BLaER1 (cell line): ENCODE data around the gene SLC35E1.
"Not testable (repeated sequence)": the region's sequence is repeated elsewhere in the genome, so short reads cannot be mapped to it uniquely, and the experiment has no call there.

Experiments used
- H3K27ac ChIP-seq: shearing (Covaris generic); formaldehyde crosslinking; 2 replicates; pipeline ENCODE4 v1.8.1; 2022
- H3K27me3 ChIP-seq: shearing (Covaris generic); formaldehyde crosslinking; 2 replicates; pipeline ENCODE4 v1.8.1; 2022
- H3K36me3 ChIP-seq: shearing (Covaris generic); formaldehyde crosslinking; 2 replicates; pipeline ENCODE4 v1.8.1; 2022
- H3K4me1 ChIP-seq: shearing (Covaris generic); formaldehyde crosslinking; 2 replicates; pipeline ENCODE4 v1.8.1; 2022
- H3K4me2 ChIP-seq: shearing (Covaris generic); formaldehyde crosslinking; 2 replicates; pipeline ENCODE4 v1.8.1; 2022
- H3K4me3 ChIP-seq: shearing (Covaris generic); formaldehyde crosslinking; 2 replicates; pipeline ENCODE4 v1.8.1; 2022
- H3K9ac ChIP-seq: shearing (Covaris generic); formaldehyde crosslinking; 2 replicates; pipeline ENCODE4 v1.8.1; 2022
- H3K9me3 ChIP-seq: shearing (Covaris generic); formaldehyde crosslinking; 2 replicates; pipeline ENCODE4 v1.8.1; 2022
- H4K20me1 ChIP-seq: shearing (Covaris generic); formaldehyde crosslinking; 2 replicates; pipeline ENCODE4 v1.8.1; 2022
- Cebpa-rat ChIP-seq: shearing (Covaris generic); IDR thresholded peaks from 2 replicates; pipeline ENCODE4 v1.8.1; 2022

Gene SLC35E1

DNA sequence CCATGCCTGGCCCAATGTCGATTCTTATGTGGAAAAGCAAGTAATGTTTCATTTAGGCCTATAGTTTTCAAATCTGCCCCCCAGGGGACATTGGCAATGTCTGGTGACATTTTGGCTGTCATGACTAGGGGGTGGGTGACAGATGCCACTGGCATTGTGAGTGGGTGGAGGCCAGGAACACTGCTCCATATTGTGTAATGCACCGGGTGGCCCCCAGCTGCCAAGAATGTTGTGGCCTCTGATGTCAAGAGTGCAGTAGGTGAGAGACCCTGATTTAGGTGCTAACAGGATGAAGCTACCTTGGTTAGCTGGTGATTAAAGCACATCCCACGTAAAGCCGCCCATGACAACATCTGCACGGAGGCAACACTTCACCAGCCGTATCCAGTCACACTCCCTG lies 65.3 kb downstream of the SLC35E1 start:
- H3K9me3 ChIP-seq = no peaks in the 10 kb centered on the region
- no peak overlapping the region for H3K9ac ChIP-seq
- H3K36me3 ChIP-seq = peaks cover 71% of the 10 kb centered on the region
- H3K27ac ChIP-seq = no peak overlapping the region
- TF ChIP-seq Cebpa-rat = no peak
- no peak overlapping the region for H3K4me3 ChIP-seq
- no peak overlapping the region for H3K4me2 ChIP-seq
- H3K27me3 ChIP-seq = no peaks in the 10 kb centered on the region
- H3K4me1 ChIP-seq = no peaks in the 10 kb centered on the region
- no peaks in the 10 kb centered on the region for H4K20me1 ChIP-seq

DNA sequence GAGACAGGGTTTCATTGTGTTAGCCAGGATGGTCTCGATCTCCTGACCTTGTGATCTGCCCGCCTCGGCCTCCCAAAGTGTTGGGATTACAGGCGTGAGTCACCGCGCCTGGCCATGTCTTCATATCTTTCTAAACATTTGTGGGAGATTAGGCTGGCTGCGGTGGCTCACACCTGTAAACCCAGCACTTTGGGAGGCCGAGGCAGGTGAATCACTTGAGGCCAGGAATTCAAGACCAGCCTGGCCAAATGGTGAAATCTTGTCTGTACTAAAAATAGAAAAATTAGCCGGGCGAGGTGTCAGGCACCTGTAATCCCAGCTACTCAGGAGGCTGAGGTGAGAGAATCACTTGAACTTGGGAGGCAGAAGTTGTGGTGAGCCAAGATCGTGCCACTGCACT lies 66.1 kb downstream of the SLC35E1 start:
- not testable (repeated sequence) for H4K20me1 ChIP-seq, H3K4me3 ChIP-seq, H3K9ac ChIP-seq, H3K9me3 ChIP-seq, H3K27ac ChIP-seq, H3K4me1 ChIP-seq, H3K4me2 ChIP-seq, H3K27me3 ChIP-seq
- peaks cover 73% of the 10 kb centered on the region for H3K36me3 ChIP-seq

DNA sequence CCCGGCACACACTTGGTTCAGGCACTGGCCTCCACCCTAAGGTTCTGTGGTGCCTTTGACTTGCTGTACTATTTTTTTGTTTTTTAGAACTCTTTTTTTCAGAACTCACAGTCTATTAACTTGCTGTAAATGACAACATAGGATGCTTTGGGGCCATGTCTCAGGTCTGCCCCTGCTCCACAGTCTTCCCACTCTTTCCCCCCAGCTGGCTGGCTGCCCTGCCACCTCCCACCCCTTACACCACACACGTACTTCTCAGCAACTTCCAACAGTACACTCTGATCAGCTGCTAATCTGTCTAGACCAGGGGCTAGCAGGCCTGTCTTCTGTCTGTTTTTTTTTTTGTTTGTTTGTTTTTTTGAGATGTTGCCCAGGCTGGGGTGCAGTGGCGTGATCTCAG lies 67.9 kb downstream of the SLC35E1 start:
- Histone ChIP-seq H3K9me3 (no peaks in the 10 kb centered on the region), H3K36me3 (peaks cover 61% of the 10 kb centered on the region), H3K4me1 (no peaks in the 10 kb centered on the region), H3K27ac (no peak overlapping the region), H3K4me2 (no peak overlapping the region), H3K9ac (no peak overlapping the region), H3K4me3 (no peak overlapping the region), H3K27me3 (no peaks in the 10 kb centered on the region), H4K20me1 (no peaks in the 10 kb centered on the region)
- TF ChIP-seq Cebpa-rat = no peak
